Subcutaneous adipose tissue (tissue), 4 donors: ENCODE results near the gene NCK2. TPM values are rescaled to one million over a fixed set of nuclear protein-coding genes. Genes with fewer than 3 reads are reported as not detected.

Experiments used
- total RNA-seq, 4 donors: library from RNA; depleted of rRNA; stranded (reverse); fragments of >200 nt; gene quantifications; one replicate each; pipeline ENCODE4 v1.1.0, GENCODE V29; 2016
- TF ChIP-seq, protein P1 (sequence below): fragments of 450-650 bp; IDR thresholded peaks from one replicate; pipeline ENCODE4 v1.5.1; 2016; ENCODE audit warnings: low read depth, mild to moderate bottlenecking, control low read depth, antibody characterized with exemption, moderate library complexity

The NCK2 gene
- total RNA-seq, 4 donors from 2014 or later, result 24.3 to 35.2 (median 27.0) TPM

DNA sequence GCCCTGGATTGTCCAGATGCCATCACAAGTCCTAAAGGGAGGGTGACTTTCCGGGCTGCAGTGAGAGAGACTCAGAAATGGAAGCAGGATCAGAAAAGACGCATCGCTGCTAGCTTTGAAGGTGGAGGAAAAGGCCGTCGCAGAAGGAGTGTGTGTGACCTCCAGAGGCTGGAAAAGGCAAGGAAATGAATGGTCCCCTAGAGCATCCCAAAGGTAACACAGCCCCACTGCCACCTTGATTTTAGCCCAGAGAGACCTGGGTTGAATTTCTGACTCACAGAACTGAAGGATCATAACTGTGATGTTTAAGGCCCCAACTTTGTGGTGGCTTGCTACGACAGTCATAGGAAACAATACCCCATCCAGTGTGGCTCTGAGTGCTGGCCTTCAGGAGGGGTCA is 8.6 kb upstream of the NCK2 start:
- TF ChIP-seq, protein P1, sequence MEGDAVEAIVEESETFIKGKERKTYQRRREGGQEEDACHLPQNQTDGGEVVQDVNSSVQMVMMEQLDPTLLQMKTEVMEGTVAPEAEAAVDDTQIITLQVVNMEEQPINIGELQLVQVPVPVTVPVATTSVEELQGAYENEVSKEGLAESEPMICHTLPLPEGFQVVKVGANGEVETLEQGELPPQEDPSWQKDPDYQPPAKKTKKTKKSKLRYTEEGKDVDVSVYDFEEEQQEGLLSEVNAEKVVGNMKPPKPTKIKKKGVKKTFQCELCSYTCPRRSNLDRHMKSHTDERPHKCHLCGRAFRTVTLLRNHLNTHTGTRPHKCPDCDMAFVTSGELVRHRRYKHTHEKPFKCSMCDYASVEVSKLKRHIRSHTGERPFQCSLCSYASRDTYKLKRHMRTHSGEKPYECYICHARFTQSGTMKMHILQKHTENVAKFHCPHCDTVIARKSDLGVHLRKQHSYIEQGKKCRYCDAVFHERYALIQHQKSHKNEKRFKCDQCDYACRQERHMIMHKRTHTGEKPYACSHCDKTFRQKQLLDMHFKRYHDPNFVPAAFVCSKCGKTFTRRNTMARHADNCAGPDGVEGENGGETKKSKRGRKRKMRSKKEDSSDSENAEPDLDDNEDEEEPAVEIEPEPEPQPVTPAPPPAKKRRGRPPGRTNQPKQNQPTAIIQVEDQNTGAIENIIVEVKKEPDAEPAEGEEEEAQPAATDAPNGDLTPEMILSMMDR, result no peak

DNA sequence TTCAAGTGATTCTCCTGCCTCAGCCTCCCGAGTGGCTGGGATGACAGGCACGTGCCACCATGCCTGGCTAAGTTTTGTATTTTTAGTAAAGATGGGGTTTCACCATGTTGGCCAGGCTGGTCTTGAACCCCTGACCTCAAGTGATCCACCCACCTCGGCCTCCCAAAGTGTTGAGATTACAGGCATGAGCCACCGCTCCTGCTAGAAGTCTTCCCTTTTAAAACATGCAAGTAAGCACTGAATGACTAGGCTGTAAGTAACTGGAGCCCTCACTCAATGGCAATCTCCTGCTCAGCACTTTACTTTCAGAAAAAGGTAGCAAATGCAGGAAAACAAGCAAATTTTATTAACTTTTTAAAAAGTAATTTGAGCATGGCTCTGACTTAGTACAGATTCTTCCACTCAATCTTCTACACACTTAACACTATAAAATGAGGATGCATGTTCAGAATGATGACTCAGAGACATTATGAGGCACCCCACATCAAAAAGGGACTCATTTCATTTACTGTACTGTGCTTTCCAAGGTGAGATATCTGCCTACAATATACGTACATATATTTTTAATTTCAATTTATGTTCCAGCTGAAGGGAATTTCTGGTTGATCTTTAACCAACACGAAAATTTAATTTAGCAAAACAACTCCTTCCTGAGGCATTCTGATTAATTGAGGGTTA is 6.6 kb upstream of the NCK2 start:
- TF ChIP-seq, protein P1, result no peak

DNA sequence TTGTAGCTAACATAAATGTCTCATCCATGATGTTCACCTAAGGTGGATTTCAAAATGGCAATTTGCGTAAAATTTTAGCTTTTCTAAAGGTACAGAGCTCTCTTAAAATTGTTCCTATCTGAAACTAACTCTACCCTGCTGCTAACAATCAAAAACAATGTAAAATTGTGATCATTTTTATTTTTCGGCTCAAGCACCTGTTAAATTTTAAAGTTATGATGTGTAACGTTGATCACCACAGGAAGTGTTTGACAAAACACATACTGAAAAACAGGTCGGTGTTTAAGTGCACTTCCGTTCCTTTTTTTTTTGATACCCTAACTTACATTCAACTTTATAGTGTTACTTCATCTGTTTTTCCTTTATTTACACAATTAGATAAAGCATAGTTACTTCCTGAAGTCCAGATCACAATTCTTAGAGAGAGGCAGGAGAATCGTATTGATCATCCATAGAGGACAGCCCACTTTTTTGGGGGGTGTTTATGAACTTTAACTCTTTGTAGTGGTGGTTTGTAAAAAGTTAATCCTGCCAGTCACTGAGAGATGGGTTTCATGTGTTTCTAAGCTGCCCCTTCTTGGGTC is 6.0 kb upstream of the NCK2 start:
- TF ChIP-seq, protein P1, result no peak

DNA sequence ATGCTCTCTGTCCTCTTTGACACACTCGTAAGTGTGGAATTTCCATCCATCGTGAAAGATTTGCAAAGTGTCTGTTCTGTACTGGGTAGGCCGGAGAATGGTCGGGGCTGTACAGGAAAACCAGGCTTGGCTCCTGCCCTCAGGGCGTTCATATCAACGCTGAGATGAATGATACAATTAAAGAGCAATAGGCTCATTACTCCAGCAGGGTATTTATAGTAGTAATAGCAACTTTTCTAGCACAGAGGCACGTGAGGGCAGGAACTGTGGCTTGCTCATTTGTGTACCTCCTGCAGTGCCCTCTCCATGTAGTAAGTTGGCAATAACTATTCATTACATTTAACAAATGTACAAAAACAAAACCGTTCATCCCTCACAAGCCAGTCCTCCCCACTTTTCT is 5.3 kb upstream of the NCK2 start:
- TF ChIP-seq, protein P1, result no peak

DNA sequence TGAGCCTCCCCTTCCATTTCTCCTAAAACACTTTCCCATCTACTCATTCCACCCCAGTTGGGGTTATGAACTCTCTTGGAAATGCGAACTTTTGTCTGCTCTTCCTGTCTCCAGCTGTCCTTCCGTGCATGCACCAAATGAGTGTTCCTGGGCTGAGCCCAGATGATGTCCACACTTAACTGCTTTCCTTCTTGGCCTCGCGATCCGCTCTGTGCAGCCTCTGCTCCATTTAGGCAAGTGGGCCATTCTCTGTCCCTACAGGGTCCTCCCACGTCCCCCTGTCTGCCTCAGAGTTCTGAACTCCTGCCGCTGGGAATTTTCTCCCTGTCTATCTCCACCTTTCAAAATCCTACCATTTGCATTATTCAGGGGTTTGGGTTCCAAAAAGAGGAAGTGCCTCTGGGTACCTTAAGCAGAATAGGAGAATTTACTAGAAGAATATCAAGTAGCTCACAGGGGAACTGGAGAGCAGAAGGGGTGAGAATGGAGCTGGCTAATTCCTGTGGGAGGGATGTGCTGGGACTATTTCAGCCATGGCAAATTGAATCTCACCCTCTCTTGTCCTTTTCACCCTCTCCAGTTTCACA is 4.7 kb upstream of the NCK2 start:
- TF ChIP-seq, protein P1, result no peak

DNA sequence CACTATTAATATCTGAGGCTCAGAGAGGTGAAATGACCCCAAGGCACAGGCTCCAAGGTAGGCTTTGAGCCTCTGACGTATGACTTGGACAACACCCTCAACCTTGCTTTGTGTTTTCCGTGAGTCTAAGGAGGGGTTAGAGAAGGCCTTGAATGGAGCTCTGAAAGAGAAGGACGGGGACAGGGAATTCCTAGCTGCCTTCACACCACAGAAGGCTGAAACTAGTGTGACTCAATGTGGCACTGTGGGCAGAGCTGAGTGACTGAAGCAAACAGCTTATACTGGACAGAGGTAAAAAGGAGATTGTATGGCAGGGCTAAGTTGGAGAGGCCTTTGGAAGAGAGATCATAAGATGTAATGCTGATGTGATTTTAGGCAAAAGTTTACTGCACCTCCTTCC is 3.5 kb upstream of the NCK2 start:
- TF ChIP-seq, protein P1, result no peak

DNA sequence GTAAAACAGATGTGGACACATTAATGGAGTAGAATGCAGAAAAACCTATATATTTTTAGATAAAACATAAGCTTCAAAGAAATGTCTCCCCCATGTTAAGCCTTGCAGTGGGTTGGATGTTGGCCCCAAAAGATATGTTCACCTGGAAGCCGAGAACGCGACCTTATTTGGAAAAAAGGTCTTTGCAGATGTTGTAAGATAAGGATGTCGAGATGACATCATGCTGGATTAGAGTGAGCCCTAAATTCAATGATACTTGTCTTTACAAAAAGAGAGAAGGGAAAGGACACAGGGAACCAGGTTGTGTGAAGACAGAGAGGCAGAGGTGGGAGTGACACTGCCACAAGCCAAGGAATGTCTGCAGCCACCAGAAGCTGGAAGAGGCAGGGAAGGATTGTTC is 3.1 kb upstream of the NCK2 start:
- TF ChIP-seq, protein P1, result no peak
